H1 (cell line): Measurements from ENCODE around the gene RPP30. TPM values are rescaled to one million over a fixed set of nuclear protein-coding genes. Genes with fewer than 3 reads are reported as not detected.

Experiments used
- PHF8 ChIP-seq: fragments of 200-600 bp; sonication (generic); conservative IDR thresholded peaks from 2 replicates; pipeline ENCODE4 v1.7.1; 2012; ENCODE audit warnings: low read depth, mild to moderate bottlenecking, inconsistent platforms, low read length, moderate library complexity
- POU5F1 ChIP-seq: IDR thresholded peaks from 2 replicates; pipeline ENCODE4 v1.6.1; 2011; ENCODE audit warnings: low read depth, mild to moderate bottlenecking, low read length, moderate library complexity
- ZNF274 ChIP-seq: IDR thresholded peaks from 2 replicates; pipeline ENCODE4 v1.7.0; 2012; ENCODE audit warnings: low read length, borderline replicate concordance; ENCODE audit errors: extremely low read depth
- polyA plus RNA-seq, 7 experiments: library from polyadenylated mRNA; depleted of rRNA in 3 of 7; stranded (reverse) in 5 of 7; unstranded in 2 of 7; fragments of >200 nt in 5 of 7; fragments of 200-250 nt in 2 of 7; gene quantifications; 1 replicate in 5 of 7; 2 replicates in 1 of 7; 4 replicates in 1 of 7; pipeline versions ENCODE4 v1.2.1 to v1.2.3, GENCODE V29; 2011 to 2013; ENCODE audit warnings: missing spikeins in 2 of 7, mixed read lengths in 2 of 7
- total RNA-seq: library from RNA; stranded (reverse); fragmentation: NEBNext Ultra II Directional; extraction: Animal tissue kit (Norgen Biotek cat#: 25700); gene quantifications from 2 replicates; pipeline ENCODE4 v1.2.1, GENCODE V29; 2021

RPP30 gene
- total and polyA plus RNA-seq, 2 of the 8 experiments (the other 6 are each of a cell fraction or from before 2014, with no cell fraction given): 38.9 to 79.7 TPM

DNA sequence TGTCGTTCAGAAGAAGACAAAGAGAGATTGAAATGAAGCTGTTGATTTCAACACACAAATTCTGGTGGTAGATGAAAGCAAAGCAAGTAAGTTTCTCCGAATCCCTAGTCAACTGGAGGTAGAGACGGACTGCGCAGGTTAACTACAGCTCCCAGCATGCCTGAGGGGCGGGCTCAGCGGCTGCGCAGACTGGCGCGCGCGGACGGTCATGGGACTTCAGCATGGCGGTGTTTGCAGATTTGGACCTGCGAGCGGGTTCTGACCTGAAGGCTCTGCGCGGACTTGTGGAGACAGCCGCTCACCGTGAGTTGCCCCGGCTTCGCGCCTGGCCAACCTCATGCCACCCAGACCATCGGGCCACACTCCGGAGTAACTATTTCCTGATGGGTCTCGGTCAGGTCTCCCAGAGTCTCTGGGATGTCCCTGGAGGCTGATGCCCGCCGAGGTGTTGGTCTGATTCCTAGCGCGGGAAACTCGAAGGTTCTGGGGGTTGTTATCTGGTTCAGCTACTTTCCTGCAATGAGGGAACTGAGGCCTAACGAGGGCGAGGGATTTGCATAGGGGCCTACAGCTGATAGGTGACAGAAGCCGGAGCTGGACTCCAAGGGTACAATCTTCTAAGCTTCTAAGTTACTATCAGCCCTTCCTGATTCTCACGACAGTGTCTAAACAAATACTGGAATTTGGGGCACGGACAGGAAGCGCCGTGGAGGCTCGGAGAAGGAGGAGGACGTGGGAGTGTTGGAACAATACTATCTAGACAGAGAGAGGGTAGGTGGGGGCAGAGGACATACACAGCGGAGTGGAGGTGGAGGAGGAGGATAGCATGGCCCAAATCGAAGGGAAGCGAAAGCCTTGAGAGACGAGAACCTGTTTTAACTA lies at the start of gene RPP30 (continued):
- TF ChIP-seq PHF8 (peak; percentile 88), POU5F1 (no peak), ZNF274 (no peak)
